ENCODE results near the gene CRIM1. TPM values are rescaled to one million over a fixed set of nuclear protein-coding genes. Genes with fewer than 3 reads are reported as not detected.
A peak's percentile ranks its signal among the peaks of the same experiment; 100 is the strongest.

The CRIM1 gene
- polyA plus RNA-seq, 1 donor: 90.0 TPM

- DNase-seq: no peak
These were observed 127.1 kb downstream of the CRIM1 start for GRCh38 chr2:36482576-36483214.

GRCh38 chr2:36483290-36483689 lies 127.7 kb downstream of the CRIM1 start:
- DNase-seq: no peak

GRCh38 chr2:36484454-36484853 lies 128.9 kb downstream of the CRIM1 start:
- DNase-seq: no peak

DNA sequence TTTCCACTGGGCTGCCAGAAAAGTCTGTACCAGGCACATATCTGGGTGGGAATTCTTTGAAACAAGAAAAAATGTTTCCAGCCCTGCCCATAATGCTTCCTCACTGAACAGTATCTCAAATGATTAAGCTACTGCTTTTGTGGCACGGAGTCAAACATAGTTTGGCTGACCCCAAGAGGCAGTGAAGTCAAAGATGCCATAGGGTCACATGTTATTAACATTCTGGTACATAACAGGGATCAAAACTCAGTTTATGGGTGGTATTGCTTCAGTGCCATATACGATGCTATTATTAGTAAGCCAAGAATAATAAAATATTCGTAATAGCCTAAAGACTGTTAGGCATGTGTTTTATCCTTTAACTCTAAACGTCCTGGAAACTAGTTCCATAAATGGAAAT lies 129.9 kb downstream of the CRIM1 start:
- no peak for DNase-seq

DNA sequence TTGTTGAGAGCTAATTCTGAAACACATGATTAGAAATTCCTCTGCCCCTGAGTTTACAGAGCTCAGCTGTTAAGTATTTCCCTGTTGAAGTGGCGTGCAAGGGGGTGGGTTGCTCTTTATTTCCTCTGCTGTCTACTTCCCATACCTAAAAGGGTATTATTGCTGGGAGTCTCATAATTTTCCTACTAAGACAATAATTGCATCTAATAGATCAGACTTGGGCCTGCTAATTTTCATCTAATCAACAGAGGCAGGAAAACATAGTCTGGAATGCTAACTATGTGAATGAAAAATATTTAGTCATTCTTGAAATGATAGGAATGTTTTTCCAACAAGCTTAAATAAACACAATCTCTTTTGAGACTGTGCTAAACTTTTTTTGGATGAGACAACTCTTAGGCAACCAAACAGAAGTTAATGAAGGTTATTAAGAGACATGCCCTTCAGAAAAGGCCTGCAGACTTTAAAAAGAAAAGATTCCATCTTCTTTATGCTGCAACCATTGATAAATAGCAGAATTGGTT lies 131.0 kb downstream of the CRIM1 start:
- DNase-seq: no peak

DNA sequence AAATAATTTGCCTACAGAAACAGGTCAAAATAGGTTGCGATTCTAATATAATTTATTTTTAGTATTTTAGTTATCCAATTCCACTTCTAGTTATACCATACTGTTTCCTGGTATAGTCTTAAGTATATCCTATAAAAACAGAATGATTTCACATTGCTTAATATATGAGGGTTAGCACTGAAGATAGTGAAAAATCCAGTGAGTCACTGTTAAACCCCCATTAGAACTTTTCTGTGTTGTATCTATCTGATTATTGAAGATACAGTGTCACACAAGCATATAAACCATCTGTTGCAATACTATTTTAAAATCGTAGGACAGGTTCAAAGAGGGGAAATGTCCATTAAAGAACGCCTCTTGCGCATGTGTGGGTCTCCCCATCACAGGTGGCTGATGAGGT lies 132.4 kb downstream of the CRIM1 start:
- no peak for DNase-seq

DNA sequence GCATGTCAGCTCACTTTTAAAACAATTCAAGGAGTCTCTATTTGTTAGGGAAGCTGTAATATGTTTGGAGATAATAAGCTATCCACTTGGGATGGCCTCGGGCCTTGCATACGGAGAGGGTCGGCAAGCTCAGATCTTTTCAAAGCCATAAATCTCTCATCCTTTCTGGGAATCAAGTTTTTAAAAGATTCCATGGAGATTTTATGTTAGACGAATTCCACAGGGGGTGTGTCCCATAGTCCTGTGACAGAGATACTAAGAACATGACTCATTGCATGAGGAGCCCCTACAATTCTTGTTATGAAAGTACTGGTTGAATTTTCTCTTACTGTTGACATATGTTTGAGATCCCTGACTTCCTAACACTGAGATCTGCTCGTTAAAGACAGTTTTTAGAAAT lies 133.7 kb downstream of the CRIM1 start:
- no peak for DNase-seq

DNA sequence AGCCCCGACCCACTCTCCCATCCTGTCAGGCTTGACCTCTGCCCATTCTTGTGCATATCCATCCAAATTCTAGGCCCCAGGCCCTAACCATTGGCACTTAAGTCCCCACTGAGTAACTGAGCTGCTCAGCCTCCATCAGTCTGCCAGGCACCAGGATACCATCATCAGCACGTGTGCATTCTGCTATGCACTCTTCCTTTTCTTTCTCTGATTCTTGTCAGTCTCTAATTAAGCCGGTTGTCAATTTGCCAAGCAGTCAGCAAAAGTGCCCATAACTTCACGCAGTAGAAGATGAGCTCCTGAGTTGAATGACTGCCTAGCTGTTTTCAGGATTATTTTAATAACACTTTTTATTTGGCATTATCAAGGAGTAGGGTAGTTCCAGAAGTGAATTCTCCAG lies 135.2 kb downstream of the CRIM1 start:
- DNase-seq: no peak

DNA sequence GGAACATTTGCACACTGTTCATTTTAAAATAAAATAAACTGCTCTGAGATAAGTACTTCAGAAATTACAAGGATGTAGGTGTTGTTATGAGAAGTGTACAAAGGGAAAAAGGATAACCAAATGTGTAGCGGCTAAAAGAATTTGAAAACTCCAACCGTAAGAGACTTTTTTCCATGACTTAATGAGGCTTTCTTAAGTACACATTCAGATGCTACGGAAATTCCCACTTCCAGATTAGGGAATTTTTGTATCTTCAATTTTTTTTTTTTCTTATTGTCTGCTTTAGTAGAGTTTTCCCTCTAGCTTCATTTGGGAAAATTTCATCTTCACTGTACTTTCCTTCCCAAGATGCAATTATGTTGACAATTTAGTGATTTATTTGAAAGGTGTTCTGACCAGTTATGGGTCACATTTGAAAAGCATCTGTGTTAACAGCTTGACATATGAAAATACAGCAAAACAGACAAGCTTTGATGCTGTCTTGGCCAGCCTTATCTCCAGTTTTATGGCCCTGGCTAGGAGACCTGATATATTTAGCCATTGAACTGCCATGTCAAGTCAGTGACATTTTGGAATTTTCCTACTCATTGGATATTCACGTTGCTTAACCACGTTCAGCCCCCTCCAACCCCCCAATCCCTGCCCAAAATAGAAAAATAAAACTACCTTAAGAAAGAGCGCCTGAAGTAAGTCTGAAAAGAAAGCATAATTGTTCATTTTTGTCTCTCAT lies 136.8 kb downstream of the CRIM1 start:
- no peak for DNase-seq

DNA sequence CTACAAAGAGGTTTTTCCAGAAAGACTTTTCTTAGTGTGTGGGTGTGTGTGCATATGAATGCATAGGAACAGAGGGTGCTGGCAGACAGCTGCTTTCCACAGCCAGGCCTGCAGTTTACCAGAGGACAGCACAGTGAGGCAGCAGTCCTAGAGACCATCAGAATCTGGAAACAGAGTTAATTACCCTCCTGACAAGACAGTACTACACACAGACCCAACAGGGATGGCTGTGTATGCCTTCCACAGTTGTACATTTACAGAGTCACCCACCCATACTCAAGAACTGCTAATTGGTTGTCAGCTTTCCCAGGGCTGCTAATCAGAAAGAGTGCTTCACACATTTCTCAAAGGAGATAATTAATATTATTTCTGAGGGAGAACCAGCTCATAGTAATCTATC lies 137.7 kb downstream of the CRIM1 start:
- DNase-seq: no peak

DNA sequence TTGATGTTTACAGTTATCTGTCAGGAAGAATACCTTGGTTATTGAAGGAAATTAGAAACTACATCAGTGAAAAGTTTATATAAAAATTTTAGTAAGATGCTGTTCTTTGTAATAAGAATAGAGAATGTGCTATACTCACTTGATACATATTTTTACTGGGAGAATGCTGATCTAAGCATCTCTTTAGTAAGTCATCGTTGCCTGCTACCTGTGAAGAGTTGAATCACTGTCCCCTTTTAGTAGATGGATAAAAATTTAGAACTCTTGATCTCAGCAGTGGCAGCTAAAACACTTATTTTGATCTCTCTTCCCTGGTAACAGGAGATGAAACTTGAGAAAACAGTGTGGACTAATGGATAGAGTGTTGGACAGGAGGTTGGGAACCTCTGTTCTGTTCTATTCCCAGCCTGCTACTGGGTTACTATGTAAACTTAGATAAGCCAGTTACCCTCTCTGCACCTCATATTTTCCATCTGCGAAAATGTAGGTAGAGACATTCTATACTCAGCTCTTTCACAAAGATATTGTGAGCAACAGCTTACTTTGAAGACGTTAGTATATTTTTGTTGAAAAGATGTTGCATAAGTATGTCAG lies 142.1 kb downstream of the CRIM1 start:
- DNase-seq: no peak

DNA sequence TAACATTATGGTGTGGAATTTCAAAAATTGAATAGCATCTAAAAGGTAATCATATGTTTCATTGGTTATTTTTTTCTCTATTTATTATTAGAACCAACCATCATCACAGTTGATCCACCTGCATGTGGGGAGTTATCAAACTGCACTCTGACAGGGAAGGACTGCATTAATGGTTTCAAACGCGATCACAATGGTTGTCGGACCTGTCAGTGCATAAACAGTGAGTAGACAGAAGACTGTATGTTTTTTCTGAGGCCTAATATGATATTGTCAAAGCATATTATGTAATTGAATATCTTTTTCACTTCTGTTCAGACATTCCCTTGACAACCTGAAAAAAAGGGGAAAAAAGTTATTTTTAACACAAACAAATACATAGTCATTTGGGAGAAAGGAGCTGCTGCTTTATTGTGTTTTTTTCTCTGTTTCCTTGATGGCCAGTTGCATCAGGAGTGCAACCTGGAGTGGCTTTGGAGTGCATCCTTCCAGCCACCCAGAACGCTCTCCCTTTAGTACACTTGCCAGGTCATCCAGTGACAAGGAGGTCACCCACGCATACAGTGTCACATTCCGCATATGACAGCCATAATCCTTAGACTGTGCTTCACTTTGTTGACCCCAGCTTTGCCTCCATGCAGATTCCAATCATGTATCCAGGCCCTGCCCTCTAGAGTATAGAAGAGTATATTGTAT lies 143.7 kb downstream of the CRIM1 start:
- DNase-seq: no peak

DNA sequence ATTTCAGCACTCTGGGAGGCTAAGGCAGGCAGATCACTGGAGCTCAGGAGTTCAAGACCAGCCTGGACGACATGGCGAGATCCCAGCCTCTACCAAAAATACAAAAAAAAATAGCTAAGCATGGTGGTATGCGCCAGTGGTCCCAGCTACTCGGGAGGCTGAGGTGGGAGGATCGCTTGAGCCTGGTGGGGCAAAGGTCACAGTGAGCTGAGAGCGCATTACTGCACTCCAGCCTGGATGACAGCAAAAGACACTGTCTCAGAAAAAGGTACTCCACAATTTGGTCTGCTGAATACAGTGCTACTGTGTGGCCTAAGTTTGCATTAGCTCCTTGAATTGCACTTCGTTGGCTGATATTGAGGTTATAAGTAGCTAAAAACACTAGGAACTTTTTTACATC lies 144.5 kb downstream of the CRIM1 start:
- DNase-seq: no peak

- no peak for DNase-seq
These were observed 146.5 kb downstream of the CRIM1 start for GRCh38 chr2:36502081-36502480.

- DNase-seq: peak; percentile 66
These were observed 151.8 kb downstream of the CRIM1 start for GRCh38 chr2:36507408-36507812.

GRCh38 chr2:36509075-36509474 lies 153.5 kb downstream of the CRIM1 start:
- no peak for DNase-seq

DNA sequence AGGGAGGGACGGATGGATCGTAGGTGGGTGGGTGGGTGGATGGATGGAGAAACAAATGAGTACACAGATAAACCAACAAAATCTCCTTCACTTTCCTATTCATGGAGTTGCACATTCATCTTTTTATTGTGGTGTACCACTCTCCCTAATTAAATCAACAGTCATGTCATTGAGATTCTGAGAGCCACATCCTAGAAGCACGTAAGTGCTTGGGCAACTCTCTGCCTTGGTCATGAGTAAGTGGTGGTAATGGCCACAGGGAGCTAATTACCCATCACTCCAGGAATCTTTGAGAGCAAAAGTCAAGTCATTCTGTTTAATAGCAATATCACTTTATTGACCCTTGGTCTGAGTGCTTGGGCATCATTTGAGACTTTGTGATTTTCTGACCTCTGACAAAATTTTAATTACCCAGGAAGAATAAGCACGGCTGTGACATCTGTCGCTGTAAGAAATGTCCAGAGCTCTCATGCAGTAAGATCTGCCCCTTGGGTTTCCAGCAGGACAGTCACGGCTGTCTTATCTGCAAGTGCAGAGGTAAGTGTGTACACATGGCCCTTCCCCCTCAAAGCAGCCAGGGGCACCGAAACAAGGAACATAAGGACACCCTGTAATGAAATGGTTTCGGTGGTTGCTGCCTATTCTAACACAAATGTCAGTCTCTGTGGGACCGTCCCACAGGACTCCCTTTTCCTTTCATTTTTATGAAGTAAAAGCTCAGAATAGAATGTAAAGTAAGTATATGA lies 156.5 kb downstream of the CRIM1 start:
- DNase-seq: no peak

DNA sequence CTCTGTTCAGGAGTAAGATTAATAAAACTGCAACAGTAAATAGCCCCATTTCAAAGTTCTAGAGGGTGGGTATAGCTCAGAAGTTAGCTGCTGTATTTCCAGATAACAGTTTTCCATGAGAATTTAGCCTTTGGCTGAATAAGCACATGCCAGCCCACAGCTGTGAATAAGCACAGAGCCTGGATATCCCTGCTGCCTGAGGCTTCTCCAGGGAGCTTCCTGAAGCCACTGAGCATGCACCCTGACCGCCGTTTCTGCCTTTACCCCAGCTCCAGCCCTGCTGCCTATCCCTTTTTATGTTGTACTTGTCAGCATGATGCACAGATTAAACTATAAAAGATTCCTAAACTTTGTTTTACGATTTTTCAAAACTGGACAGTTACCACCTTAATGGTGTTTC lies 157.1 kb downstream of the CRIM1 start:
- DNase-seq: no peak

DNA sequence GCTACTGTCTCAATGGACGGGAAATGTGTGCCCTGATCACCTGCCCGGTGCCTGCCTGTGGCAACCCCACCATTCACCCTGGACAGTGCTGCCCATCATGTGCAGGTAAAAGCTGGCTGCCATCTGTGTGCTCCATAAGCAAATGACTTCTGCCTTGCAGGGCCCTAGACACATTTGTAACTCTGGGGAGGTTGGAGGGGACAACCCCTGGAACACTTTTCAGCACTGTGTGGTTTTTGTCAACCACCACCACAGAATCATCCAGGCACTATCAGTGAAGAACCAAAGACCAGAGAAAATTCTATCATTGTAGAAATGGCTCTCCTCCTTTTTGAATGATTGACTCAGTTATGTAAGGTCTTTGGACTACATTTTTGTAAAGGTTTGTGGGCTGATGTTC lies 158.1 kb downstream of the CRIM1 start:
- no peak for DNase-seq

DNA sequence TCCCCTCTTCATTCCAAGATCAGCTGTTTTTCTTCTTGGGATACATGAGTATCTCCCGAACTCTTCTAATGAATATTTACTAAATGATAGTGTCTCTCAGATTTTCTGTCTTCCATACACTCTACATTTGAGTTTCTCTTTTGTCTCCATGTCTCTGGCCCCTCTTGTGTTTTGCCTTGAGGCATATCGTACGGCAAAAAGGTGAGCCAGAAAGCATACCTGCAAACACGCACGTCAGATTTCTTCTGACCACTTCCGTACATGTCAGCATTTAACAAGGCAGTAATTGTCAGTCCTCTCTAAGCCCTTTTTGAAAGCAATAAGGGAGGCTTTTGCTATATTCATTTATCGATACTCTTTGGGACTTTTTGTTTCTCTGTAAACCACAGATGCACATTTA lies 160.0 kb downstream of the CRIM1 start:
- no peak for DNase-seq

- no peak for DNase-seq
These were observed 160.7 kb downstream of the CRIM1 start for GRCh38 chr2:36516136-36516870.
